ENCODE data around the gene HES1. TPM values are rescaled to one million over a fixed set of nuclear protein-coding genes. Genes with fewer than 3 reads are reported as not detected.

The HES1 gene
- total RNA-seq, 3 donors from 2014 or later, result 60.9 to 116 (median 99.0) TPM

- TF ChIP-seq CTCF (IDR thresholded peaks at IDR 0.05), result no peak
Observed at GRCh38 chr3:194178128-194178527, 42.2 kb downstream of the HES1 start.

GRCh38 chr3:194178669-194179068, 42.7 kb downstream of the HES1 start:
- Histone ChIP-seq H3K9me3 (no peaks in the 10 kb centered on the region), H3K4me1 (ENCODE audit: low read depth) (no peaks in the 10 kb centered on the region), H3K4me3 (no peak overlapping the region), H3K36me3 (ENCODE audit: low read depth) (no peaks in the 10 kb centered on the region)
- no peak for TF ChIP-seq CTCF (IDR thresholded peaks at IDR 0.05)
- ATAC-seq, result no peak
- DNase-seq, result no peak
- intact Hi-C loops (cut with DNase I, micrococcal nuclease), result no loop called here

More at GRCh38 chr3:194178128-194178527, 42.2 kb downstream of the HES1 start:
- Histone ChIP-seq H3K4me1 (ENCODE audit: low read depth) (no peaks in the 10 kb centered on the region), H3K36me3 (ENCODE audit: low read depth) (no peaks in the 10 kb centered on the region), H3K4me3 (no peak overlapping the region), H3K9me3 (no peaks in the 10 kb centered on the region)
- DNase-seq (no peak), ATAC-seq (no peak)
- intact Hi-C loops (cut with DNase I, micrococcal nuclease), result no loop called here

GRCh38 chr3:194180570-194180969, 44.6 kb downstream of the HES1 start:
- no peak for TF ChIP-seq CTCF (IDR thresholded peaks at IDR 0.05)
- intact Hi-C loops (cut with DNase I, micrococcal nuclease), result no loop called here
- no peak for DNase-seq
- H3K9me3 ChIP-seq, result no peaks in the 10 kb centered on the region
- H3K4me1 ChIP-seq (ENCODE audit: low read depth), result peaks cover 5% of the 10 kb centered on the region
- H3K4me3 ChIP-seq, result no peak overlapping the region
- no peaks in the 10 kb centered on the region for H3K36me3 ChIP-seq (ENCODE audit: low read depth)
- ATAC-seq, result no peak

GRCh38 chr3:194181612-194182529, 45.9 kb downstream of the HES1 start:
- DNase-seq, result no peak
- no peak for TF ChIP-seq CTCF (IDR thresholded peaks at IDR 0.05)
- ATAC-seq, result no peak
- H3K36me3 ChIP-seq (ENCODE audit: low read depth), result no peaks in the 10 kb centered on the region
- no peaks in the 10 kb centered on the region for H3K9me3 ChIP-seq
- peaks cover 5% of the 10 kb centered on the region for H3K4me1 ChIP-seq (ENCODE audit: low read depth)
- H3K4me3 ChIP-seq, result no peak overlapping the region
- intact Hi-C loops (cut with DNase I, micrococcal nuclease), result no loop called here

- Histone ChIP-seq H3K4me3 (no peak overlapping the region), H3K36me3 (ENCODE audit: low read depth) (no peaks in the 10 kb centered on the region), H3K4me1 (ENCODE audit: low read depth) (peaks cover 5% of the 10 kb centered on the region), H3K9me3 (no peaks in the 10 kb centered on the region)
- DNase-seq (no peak), ATAC-seq (no peak)
- no peak for TF ChIP-seq CTCF (IDR thresholded peaks at IDR 0.05)
- intact Hi-C loops (cut with DNase I, micrococcal nuclease), result no loop called here
Observed at GRCh38 chr3:194183271-194183670, 47.3 kb downstream of the HES1 start.

All from mucosa of descending colon (tissue), 3 donors.